IPS DF 4.7 (cell line): ENCODE results near the gene SH3RF3.

ENCODE experiments used
- DNase-seq: peaks from one replicate; pipeline ENCODE4 v3.0.0-alpha.2; 2013; ENCODE audit warnings: low spot score; ENCODE audit errors: extremely low read depth

Gene SH3RF3

DNA sequence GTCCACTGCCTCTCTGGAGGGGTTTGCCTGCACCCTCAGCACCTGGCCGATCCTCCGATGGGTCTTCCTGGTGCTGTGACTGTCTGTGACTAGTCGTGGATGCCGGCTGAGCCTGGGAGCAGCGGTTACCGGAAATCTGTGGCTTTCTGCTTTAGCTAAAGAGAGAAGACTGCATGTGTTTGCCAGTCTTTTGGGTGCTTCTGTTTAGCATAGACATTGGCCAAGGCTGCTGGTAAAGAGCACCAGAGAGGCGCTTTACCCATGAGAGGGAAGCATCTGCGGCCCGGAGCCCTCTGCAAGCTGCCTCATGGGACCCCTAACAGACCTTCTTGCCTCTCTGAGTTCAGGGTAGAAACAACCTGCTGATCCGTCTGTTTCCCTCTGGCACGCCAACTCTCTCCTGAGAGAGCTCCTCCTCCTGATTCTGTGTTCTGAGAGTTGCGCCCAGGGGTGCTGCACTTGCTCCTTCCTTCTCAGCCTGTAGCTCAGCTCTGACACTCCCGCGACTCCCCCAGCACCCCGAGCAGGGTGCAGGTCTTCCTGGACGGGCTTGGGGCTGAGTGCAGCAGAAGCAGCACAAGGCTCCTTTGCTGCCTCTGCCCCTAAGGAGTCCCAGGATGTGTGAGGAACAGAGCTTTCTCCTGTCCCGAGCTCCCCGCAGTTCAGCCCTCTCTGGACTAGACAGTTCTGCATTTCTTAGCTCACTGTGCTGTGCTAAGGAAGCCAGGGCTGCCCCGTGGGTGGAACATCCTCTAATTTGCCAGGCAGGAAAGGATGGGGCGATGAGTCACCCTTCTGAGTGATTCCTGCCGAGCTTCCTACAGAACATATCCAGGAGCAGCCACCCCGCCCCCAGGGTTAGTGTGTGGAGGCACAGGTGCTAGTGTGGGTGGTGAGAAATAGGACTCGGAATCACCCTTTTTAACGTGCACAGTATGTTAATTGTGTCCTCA lies 203.2 kb downstream of the SH3RF3 start:
- peak; percentile 7 for DNase-seq

GRCh38 chr2:109332880-109333279 lies 203.9 kb downstream of the SH3RF3 start:
- no peak for DNase-seq

- peak; percentile 3 for DNase-seq
These were observed 204.6 kb downstream of the SH3RF3 start for GRCh38 chr2:109333414-109334210.

- no peak for DNase-seq
These were observed 206.7 kb downstream of the SH3RF3 start for GRCh38 chr2:109335631-109336176.

- no peak for DNase-seq
These were observed 207.3 kb downstream of the SH3RF3 start for GRCh38 chr2:109336296-109336695.

GRCh38 chr2:109337221-109337620 lies 208.2 kb downstream of the SH3RF3 start:
- DNase-seq = no peak

- DNase-seq = no peak
These were observed 210.5 kb downstream of the SH3RF3 start for GRCh38 chr2:109339519-109339966.

GRCh38 chr2:109340381-109340780 lies 211.4 kb downstream of the SH3RF3 start:
- DNase-seq = no peak

DNA sequence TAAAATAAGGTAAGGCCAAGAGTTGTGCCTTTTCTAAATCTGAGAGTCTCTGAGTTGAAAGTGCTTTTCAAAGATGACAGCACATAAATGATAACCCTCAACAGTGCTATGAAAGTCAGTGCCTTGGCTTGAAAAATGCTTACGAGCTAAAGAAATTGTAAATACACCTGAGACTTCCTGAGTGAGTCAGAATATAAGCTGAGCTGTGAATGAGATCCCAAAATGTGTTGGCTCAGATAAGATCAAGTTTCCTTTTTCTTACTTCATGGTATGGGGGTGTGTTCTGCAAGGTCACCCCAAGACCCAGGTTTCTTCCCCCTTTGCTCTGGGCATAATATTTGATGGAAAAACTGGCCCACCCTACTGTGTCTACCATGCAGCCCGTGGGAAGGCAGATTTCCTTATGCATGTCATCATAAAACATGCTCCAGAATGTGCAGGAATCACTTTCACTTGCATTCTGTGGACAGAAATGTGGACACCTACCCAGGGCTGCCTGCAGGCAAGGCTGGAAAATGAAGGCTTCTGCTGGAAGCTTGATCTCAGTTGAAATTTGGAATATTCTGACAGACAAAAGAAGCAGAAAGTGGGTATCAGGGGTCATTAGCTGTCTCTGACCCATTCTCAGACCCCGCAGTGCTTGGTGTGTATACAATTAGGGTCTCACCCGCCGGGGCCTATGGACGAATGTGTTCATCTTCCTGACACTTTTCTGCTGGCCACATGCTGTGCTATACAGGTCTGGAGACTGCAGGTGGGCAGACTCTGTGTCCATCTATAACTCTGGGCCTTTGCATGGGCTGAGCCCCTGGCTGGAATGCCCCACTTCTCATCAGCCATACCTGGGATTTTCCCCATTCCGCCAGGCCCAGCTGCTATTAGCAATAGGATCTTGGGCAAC lies 212.6 kb downstream of the SH3RF3 start:
- DNase-seq = no peak

DNA sequence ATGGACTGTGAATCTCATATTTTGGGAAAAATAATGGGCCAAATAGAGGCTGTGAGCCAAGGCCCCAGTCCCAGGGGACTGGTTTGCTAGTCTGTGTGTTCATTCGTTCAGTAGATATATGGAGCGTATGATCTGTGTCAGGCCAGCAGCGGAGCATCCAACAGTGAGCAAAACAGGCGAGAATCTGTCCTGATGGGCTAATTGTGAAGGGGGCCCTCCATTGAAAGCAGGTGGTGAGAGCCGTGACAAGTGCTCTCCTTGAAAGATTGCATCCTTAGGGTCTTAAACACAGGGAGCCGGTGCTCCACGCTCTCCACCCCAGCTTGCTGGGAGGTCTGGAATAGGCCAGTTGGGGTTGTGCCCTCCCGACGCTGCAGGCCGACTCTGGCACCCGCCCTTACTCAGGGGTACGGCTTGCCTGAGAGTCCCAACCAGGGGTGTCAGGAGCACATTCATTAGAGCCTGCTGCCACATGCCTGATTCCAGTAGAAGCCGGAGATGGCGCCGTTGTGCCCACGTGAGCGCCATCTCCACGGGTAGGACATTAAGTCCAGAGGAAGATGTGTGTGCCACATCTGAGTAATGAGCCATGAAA lies 213.3 kb downstream of the SH3RF3 start:
- no peak for DNase-seq

DNA sequence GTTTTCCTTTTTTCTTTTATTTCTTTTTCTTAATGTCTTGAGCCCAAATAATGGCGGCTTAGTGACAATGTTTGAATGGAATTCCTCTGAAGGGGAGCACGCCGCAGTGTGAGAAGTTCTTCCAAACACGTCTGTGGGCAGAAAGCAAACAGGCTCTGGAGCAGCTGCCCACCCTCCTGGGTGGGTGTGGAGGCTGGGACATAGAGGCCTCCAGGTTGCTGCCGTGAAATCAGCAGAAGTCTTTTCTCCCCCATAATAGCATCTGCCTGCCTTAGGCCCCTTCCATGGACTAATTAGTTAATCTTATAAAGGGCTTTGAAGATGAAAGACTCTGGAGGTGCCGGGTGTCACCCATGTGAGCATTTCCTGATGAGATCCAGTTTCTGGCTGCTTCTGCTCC lies 213.9 kb downstream of the SH3RF3 start:
- DNase-seq = no peak

DNA sequence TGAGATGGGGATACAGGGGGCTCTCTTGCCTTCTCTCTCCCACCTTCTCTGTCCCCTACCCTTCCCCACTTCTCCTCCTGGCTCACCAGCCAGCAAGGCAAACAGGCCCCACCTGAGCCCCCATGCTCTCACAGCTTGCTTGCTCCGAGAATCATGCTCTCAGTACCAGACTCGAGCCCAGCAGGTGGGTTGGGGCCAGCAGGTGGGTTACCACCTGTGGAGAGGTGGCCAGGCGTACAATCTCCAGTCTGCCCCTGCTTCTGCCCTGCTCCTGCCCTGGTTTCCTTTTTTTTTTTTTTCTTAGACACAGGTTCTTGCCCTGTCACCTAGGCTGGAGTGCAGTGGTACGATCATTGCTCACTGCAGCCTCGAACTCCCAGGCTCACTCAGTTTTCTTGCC lies 214.5 kb downstream of the SH3RF3 start:
- no peak for DNase-seq

GRCh38 chr2:109344270-109344805 lies 215.3 kb downstream of the SH3RF3 start:
- no peak for DNase-seq

- no peak for DNase-seq
These were observed 216.1 kb downstream of the SH3RF3 start for GRCh38 chr2:109345091-109345490.

- no peak for DNase-seq
These were observed 216.9 kb downstream of the SH3RF3 start for GRCh38 chr2:109345653-109346480.

GRCh38 chr2:109346601-109347228 lies 217.7 kb downstream of the SH3RF3 start:
- no peak for DNase-seq

DNA sequence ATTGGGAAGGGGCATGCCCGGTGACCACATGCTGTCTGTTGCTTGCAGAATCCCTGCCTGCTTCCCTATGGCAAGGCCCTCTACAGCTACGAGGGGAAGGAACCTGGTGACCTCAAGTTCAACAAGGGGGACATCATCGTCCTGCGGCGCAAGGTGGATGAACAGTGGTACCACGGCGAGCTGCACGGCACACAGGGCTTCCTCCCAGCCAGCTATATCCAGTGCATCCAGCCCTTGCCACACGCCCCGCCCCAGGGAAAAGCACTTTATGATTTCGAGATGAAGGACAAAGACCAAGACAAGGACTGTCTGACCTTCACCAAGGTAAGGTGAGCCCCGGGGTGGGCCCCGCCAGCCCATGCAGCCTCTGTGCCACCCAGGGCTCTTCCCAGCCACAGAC lies 218.6 kb downstream of the SH3RF3 start:
- no peak for DNase-seq

DNA sequence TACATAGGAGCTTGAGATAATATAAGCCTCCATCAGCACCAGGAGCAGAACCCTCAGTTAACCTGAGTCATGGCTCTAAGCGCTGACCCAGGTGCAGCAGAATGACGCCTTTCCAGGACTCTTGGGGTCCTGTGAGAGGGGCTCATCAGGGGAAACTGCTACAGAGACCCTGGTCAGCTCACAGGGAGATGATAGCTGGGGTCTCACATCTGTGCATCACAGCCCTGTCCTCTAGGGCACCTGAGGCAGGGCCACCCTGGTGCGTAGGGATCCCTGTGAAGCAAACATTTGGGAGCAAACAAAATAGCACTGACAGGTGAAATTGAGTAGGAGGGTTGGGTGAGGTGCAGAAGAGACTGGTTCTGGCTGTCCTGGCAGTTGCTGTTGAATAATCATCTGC lies 219.2 kb downstream of the SH3RF3 start:
- no peak for DNase-seq
